HepG2 (cell line): ENCODE results near the gene DUSP16. TPM values are rescaled to one million over a fixed set of nuclear protein-coding genes. Genes with fewer than 3 reads are reported as not detected.
A peak's percentile ranks its signal among the peaks of the same experiment; 100 is the strongest.

Experiments
- AHDC1 ChIP-seq: sonication (generic); formaldehyde crosslinking; IDR thresholded peaks from 2 replicates; pipeline ENCODE4 v1.5.1; 2020; ENCODE audit warnings: mild to moderate bottlenecking, missing genetic modification reagents, borderline replicate concordance
- ARNT2 ChIP-seq: sonication (generic); formaldehyde crosslinking; IDR thresholded peaks from 2 replicates; pipeline ENCODE4 v1.8.0; 2022; ENCODE audit warnings: mild to moderate bottlenecking, low read depth, missing genetic modification reagents, moderate library complexity
- ESRRA ChIP-seq: sonication (generic); formaldehyde crosslinking; IDR thresholded peaks from 2 replicates; pipeline ENCODE4 v1.5.1; 2020; ENCODE audit warnings: mild to moderate bottlenecking, low read depth, missing genetic modification reagents
- IRF1 ChIP-seq: sonication (generic); formaldehyde crosslinking; IDR thresholded peaks from 2 replicates; pipeline ENCODE4 v1.4.0; 2020; ENCODE audit warnings: low read depth, mild to moderate bottlenecking, missing genetic modification reagents
- IRX3 ChIP-seq: sonication (generic); formaldehyde crosslinking; IDR thresholded peaks from 2 replicates; pipeline ENCODE4 v1.8.1; 2023; ENCODE audit warnings: mild to moderate bottlenecking, low read depth, missing genetic modification reagents, borderline replicate concordance
- KMT2A ChIP-seq: sonication (generic); formaldehyde crosslinking; IDR thresholded peaks from 2 replicates; pipeline ENCODE4 v1.4.0; 2020; ENCODE audit warnings: missing genetic modification reagents
- NFYB ChIP-seq: sonication (generic); formaldehyde crosslinking; IDR thresholded peaks from 2 replicates; pipeline ENCODE4 v1.4.0; 2020; ENCODE audit warnings: missing genetic modification reagents
- NR1H2 ChIP-seq: sonication (generic); formaldehyde crosslinking; IDR thresholded peaks from 2 replicates; pipeline ENCODE4 v1.8.1; 2022; ENCODE audit warnings: low read depth, missing genetic modification reagents, borderline replicate concordance
- PHF5A ChIP-seq: IDR thresholded peaks from one replicate; pipeline ENCODE4 v1.6.1; 2018; ENCODE audit warnings: low read depth, missing genetic modification reagents; ENCODE audit not compliant: unreplicated experiment
- SALL1 ChIP-seq: sonication (generic); formaldehyde crosslinking; IDR thresholded peaks from 2 replicates; pipeline ENCODE4 v1.8.0; 2022; ENCODE audit warnings: mild to moderate bottlenecking, missing genetic modification reagents
- SALL2 ChIP-seq: sonication (generic); formaldehyde crosslinking; IDR thresholded peaks from 2 replicates; pipeline ENCODE4 v1.8.1; 2023; ENCODE audit warnings: mild to moderate bottlenecking, missing genetic modification reagents, inconsistent platforms
- ZFP36L1 ChIP-seq: sonication (generic); formaldehyde crosslinking; IDR thresholded peaks from 2 replicates; pipeline ENCODE4 v1.8.0; 2022; ENCODE audit warnings: mild to moderate bottlenecking, missing genetic modification reagents, moderate library complexity
- ZNF350 ChIP-seq: sonication (generic); formaldehyde crosslinking; IDR thresholded peaks from 2 replicates; pipeline ENCODE4 v1.4.0; 2020; ENCODE audit warnings: mild to moderate bottlenecking, low read depth, missing genetic modification reagents, borderline replicate concordance
- ZNF687 ChIP-seq: sonication (generic); formaldehyde crosslinking; IDR thresholded peaks from 2 replicates; pipeline ENCODE4 v1.5.1; 2020; ENCODE audit warnings: mild to moderate bottlenecking, missing genetic modification reagents, moderate library complexity
- ZNF788 ChIP-seq: sonication (generic); formaldehyde crosslinking; IDR thresholded peaks from 2 replicates; pipeline ENCODE4 v1.5.0; 2020; ENCODE audit warnings: mild to moderate bottlenecking, missing genetic modification reagents, borderline replicate concordance
- ZSCAN21 ChIP-seq: sonication (generic); formaldehyde crosslinking; IDR thresholded peaks from 2 replicates; pipeline ENCODE4 v1.8.0; 2022; ENCODE audit warnings: mild to moderate bottlenecking, missing genetic modification reagents, moderate library complexity, borderline replicate concordance
- polyA plus RNA-seq, 8 experiments: library from polyadenylated mRNA; depleted of rRNA in 3 of 8; stranded (reverse) in 7 of 8; unstranded in 1 of 8; fragments of >200 nt; fragmentation: Illumina TruSeq in 4 of 8; extraction: Trizol in 4 of 8; gene quantifications; 2 replicates each; pipeline versions ENCODE4 v1.2.1 to v1.2.3, GENCODE V29; 2011 to 2016; ENCODE audit warnings: low read depth in 4 of 8, missing spikeins in 1 of 8, mixed read lengths in 1 of 8; ENCODE audit not compliant: insufficient read depth in 1 of 8
- total RNA-seq, 5 experiments: library from RNA; depleted of rRNA; stranded (reverse); fragments of >200 nt; fragmentation: Illumina TruSeq; extraction: Trizol; gene quantifications; 2 replicates each; pipeline ENCODE4 v1.2.3, GENCODE V29; 2016; ENCODE audit warnings: low read depth in 1 of 5

DUSP16 gene
- total and polyA plus RNA-seq, 2 of the 13 experiments (the other 11 are each of a cell fraction or from before 2014, with no cell fraction given) = 45.7 to 46.6 TPM

- no peak for TF ChIP-seq PHF5A (CRISPR knock-in tag)
- no peak for TF ChIP-seq NR1H2
- TF ChIP-seq SALL1 (CRISPR knock-in tag) = peak; percentile 71
- no peak for TF ChIP-seq ZNF350 (CRISPR knock-in tag)
- no peak for TF ChIP-seq ESRRA
- 0 out of 2 replicates have a peak, but pooled peaks have one; percentile 60 for TF ChIP-seq KMT2A (CRISPR knock-in tag)
- TF ChIP-seq SALL2 (CRISPR knock-in tag) = peak; percentile 50; the same call in 1 of the 2 replicates
- TF ChIP-seq ZSCAN21 (CRISPR knock-in tag) = no peak; the same call in 1 of the 2 replicates
- TF ChIP-seq IRX3 = no peak
- TF ChIP-seq ZNF687 = peak; percentile 73
- 0 out of 2 replicates have a peak, but pooled peaks have one; percentile 21 for TF ChIP-seq ARNT2
- TF ChIP-seq AHDC1 = no peak
- TF ChIP-seq ZNF788 (CRISPR knock-in tag) = no peak
- no peak for TF ChIP-seq ZFP36L1 (CRISPR knock-in tag)
- TF ChIP-seq IRF1 (CRISPR knock-in tag) = no peak
- TF ChIP-seq NFYB (CRISPR knock-in tag) = peak; percentile 26; the same call in 1 of the 2 replicates
Observed at GRCh38 chr12:12562585-12563261, at the start of gene DUSP16 (continued).
